CD4-positive, alpha-beta T cell treated with Interleukin-17A for 4 hours (primary cell): Measurements from ENCODE around the gene LMNB1.
"Not testable (repeated sequence)": the region's sequence is repeated elsewhere in the genome, so short reads cannot be mapped to it uniquely, and the experiment has no call there.

Source experiments
- DNase-seq: peaks from one replicate; pipeline ENCODE4 v3.0.0-alpha.2; 2020; ENCODE audit warnings: mixed read lengths

LMNB1 gene

GRCh38 chr5:126780165-126780827, 3.4 kb downstream of the LMNB1 start:
- peak; percentile 67 for DNase-seq

- DNase-seq = not testable (repeated sequence)
These were observed 11.5 kb downstream of the LMNB1 start for GRCh38 chr5:126788409-126788808.

GRCh38 chr5:126793097-126793496, 16.2 kb downstream of the LMNB1 start:
- DNase-seq = no peak

- DNase-seq = not testable (repeated sequence)
These were observed 16.7 kb downstream of the LMNB1 start for GRCh38 chr5:126793648-126794047.

GRCh38 chr5:126794157-126794828, 17.4 kb downstream of the LMNB1 start:
- DNase-seq = no peak

- no peak for DNase-seq
These were observed 22.8 kb downstream of the LMNB1 start for GRCh38 chr5:126799780-126800179.

- DNase-seq = no peak
These were observed 24.4 kb downstream of the LMNB1 start for GRCh38 chr5:126801174-126801991.

- no peak for DNase-seq
These were observed 25.0 kb downstream of the LMNB1 start for GRCh38 chr5:126801992-126802294.

GRCh38 chr5:126805063-126805462, 28.1 kb downstream of the LMNB1 start:
- no peak for DNase-seq

- no peak for DNase-seq
These were observed 31.6 kb downstream of the LMNB1 start for GRCh38 chr5:126808521-126808988.

- no peak for DNase-seq
These were observed 33.0 kb downstream of the LMNB1 start for GRCh38 chr5:126809916-126810315.

- no peak for DNase-seq
These were observed 33.9 kb downstream of the LMNB1 start for GRCh38 chr5:126810596-126811380.

- DNase-seq = peak; percentile 40
These were observed 34.7 kb downstream of the LMNB1 start for GRCh38 chr5:126811515-126812198.

- no peak for DNase-seq
These were observed 35.2 kb downstream of the LMNB1 start for GRCh38 chr5:126812199-126812570.

- DNase-seq = not testable (repeated sequence)
These were observed 36.9 kb downstream of the LMNB1 start for GRCh38 chr5:126813799-126814198.

- DNase-seq = no peak
These were observed 37.9 kb downstream of the LMNB1 start for GRCh38 chr5:126814721-126815404.

- DNase-seq = no peak
These were observed 39.7 kb downstream of the LMNB1 start for GRCh38 chr5:126816649-126817048.

- no peak for DNase-seq
These were observed 41.8 kb downstream of the LMNB1 start for GRCh38 chr5:126818736-126819135.

- DNase-seq = no peak
These were observed 42.3 kb downstream of the LMNB1 start for GRCh38 chr5:126819253-126819652.

GRCh38 chr5:126826619-126827215, 49.8 kb downstream of the LMNB1 start:
- DNase-seq = no peak

- no peak for DNase-seq
These were observed 52.2 kb downstream of the LMNB1 start for GRCh38 chr5:126829098-126829497.
